Prostate gland (tissue), 2 donors: ENCODE data around the gene FCHO2. TPM values are rescaled to one million over a fixed set of nuclear protein-coding genes. Genes with fewer than 3 reads are reported as not detected.

ENCODE experiments used
- DNase-seq: peaks from one replicate; pipeline ENCODE4 v3.0.0-alpha.2; 2019; ENCODE audit warnings: low spot score
- H3K27ac ChIP-seq, 2 donors: fragments of 200-600 bp; sonication (generic); 2 replicates each; pipeline ENCODE4 v1.5.1; 2017 to 2019
- H3K27me3 ChIP-seq: fragments of 200-600 bp; sonication (generic); replicated peaks from 2 replicates; pipeline ENCODE4 v1.5.1; 2019; ENCODE audit not compliant: insufficient read depth
- H3K36me3 ChIP-seq, 2 donors: fragments of 200-600 bp; sonication (generic); 1 replicate in 1 of 2; 2 replicates in 1 of 2; pipeline versions ENCODE4 v1.5.1 to v1.8.1; 2017 to 2019
- H3K4me1 ChIP-seq: fragments of 200-600 bp; sonication (generic); replicated peaks from 2 replicates; pipeline ENCODE4 v1.5.1; 2019
- H3K4me3 ChIP-seq, 2 donors: fragments of 200-600 bp; sonication (generic); 2 replicates each; pipeline ENCODE4 v1.5.1; 2017 to 2019
- H3K9me3 ChIP-seq: fragments of 200-600 bp; sonication (generic); 2 replicates; pipeline ENCODE4 v1.5.1; 2017
- CTCF ChIP-seq, 4 experiments: fragments of 200-600 bp in 2 of 4; fragments of 450-650 bp in 2 of 4; sonication (generic) in 2 of 4; IDR thresholded peaks; 1 replicate in 3 of 4; 2 replicates in 1 of 4; pipeline ENCODE4 v1.5.1; 2016 to 2019; ENCODE audit warnings: antibody characterized with exemption in 4 of 4, mild to moderate bottlenecking in 2 of 4, moderate library complexity in 2 of 4
- POLR2A ChIP-seq: fragments of 450-650 bp; IDR thresholded peaks from one replicate; pipeline ENCODE4 v1.6.1; 2016; ENCODE audit warnings: antibody characterized with exemption, mild to moderate bottlenecking
- POLR2AphosphoS5 ChIP-seq: sonication (generic); formaldehyde crosslinking; IDR thresholded peaks from one replicate; pipeline ENCODE4 v1.6.1; 2017; ENCODE audit warnings: antibody characterized with exemption
- WGBS: methylation state at CpG from one replicate; pipeline ENCODE4 v1.1.5; 2018; 5-methylcytosine and 5-hydroxymethylcytosine counted together
- intact Hi-C: fragments of 100-400 bp; cut with DNase I; formaldehyde crosslinking; loops from one replicate; pipeline ENCODE4 v1.14.2; 2022
- total RNA-seq, 2 donors: library from RNA; depleted of rRNA; stranded (reverse); fragments of >200 nt; gene quantifications; one replicate each; pipeline ENCODE4 v1.1.0, GENCODE V29; 2016

FCHO2 gene
- total RNA-seq, 2 donors from 2014 or later = 18.8 to 24.6 TPM

GRCh38 chr5:73111536-73111935 is 155.7 kb downstream of the FCHO2 start:
- H3K36me3 ChIP-seq = no peaks in the 10 kb centered on the region
- H3K4me1 ChIP-seq = no peaks in the 10 kb centered on the region
- no peak overlapping the region for H3K4me3 ChIP-seq
- 95% methylated on average over 1 of the region's 1 CpG for WGBS
- TF ChIP-seq POLR2A (no peak), CTCF (IDR thresholded peaks at IDR 0.05) (no peak)
- no peak overlapping the region for H3K27ac ChIP-seq
- intact Hi-C loops = no loop called here
- DNase-seq = no peak
- no peaks in the 10 kb centered on the region for H3K27me3 ChIP-seq
- H3K9me3 ChIP-seq = no peaks in the 10 kb centered on the region

DNA sequence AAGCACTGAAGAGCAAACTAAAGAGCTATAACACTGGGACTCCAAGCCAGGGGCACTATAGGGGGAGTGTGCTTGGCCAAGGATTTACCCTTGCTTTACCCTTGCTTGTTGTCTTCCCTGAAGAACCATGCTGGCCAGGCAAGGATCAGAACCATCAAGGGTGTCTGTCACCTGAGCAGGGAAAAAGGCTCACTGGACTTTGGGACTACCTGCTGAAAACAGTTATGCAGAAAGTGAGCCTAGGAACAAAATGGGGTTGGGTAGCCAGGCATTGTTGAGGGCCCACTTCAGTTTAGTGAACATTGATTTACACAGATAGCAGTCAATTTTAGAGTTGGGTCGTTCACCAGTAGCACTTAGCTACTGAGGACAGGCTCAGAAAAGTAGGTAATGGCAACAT is 156.5 kb downstream of the FCHO2 start:
- no peaks in the 10 kb centered on the region for H3K27me3 ChIP-seq
- no peaks in the 10 kb centered on the region for H3K36me3 ChIP-seq
- 86% methylated on average over 1 of the region's 1 CpG for WGBS
- H3K9me3 ChIP-seq = no peaks in the 10 kb centered on the region
- H3K4me3 ChIP-seq = no peak overlapping the region
- no peak for DNase-seq
- H3K4me1 ChIP-seq = no peaks in the 10 kb centered on the region
- TF ChIP-seq POLR2AphosphoS5 = no peak
- TF ChIP-seq POLR2A = no peak
- TF ChIP-seq CTCF (IDR thresholded peaks at IDR 0.05) = no peak
- H3K27ac ChIP-seq = no peak overlapping the region
- intact Hi-C loops = no loop called here

- WGBS = 52% methylated on average over 3 of the region's 3 CpGs
- Histone ChIP-seq H3K4me3 (no peak overlapping the region), H3K36me3 (no peaks in the 10 kb centered on the region), H3K9me3 (no peaks in the 10 kb centered on the region), H3K4me1 (no peaks in the 10 kb centered on the region), H3K27ac (no peak overlapping the region), H3K27me3 (no peaks in the 10 kb centered on the region)
- no peak for TF ChIP-seq POLR2AphosphoS5
- TF ChIP-seq POLR2A = no peak
- no peak for TF ChIP-seq CTCF (IDR thresholded peaks at IDR 0.05)
- DNase-seq = no peak
- intact Hi-C loops = no loop called here
These were observed 158.3 kb downstream of the FCHO2 start for GRCh38 chr5:73114044-73114688.

GRCh38 chr5:73115399-73116051 is 159.7 kb downstream of the FCHO2 start:
- Histone ChIP-seq H3K36me3 (no peaks in the 10 kb centered on the region), H3K27ac (no peak overlapping the region), H3K9me3 (no peaks in the 10 kb centered on the region), H3K4me1 (no peaks in the 10 kb centered on the region), H3K27me3 (no peaks in the 10 kb centered on the region), H3K4me3 (no peak overlapping the region)
- TF ChIP-seq CTCF (IDR thresholded peaks at IDR 0.05) = no peak
- TF ChIP-seq POLR2A = no peak
- TF ChIP-seq POLR2AphosphoS5 = no peak
- WGBS = 61% methylated on average over 4 of the region's 4 CpGs
- no peak for DNase-seq
- intact Hi-C loops = no loop called here

DNA sequence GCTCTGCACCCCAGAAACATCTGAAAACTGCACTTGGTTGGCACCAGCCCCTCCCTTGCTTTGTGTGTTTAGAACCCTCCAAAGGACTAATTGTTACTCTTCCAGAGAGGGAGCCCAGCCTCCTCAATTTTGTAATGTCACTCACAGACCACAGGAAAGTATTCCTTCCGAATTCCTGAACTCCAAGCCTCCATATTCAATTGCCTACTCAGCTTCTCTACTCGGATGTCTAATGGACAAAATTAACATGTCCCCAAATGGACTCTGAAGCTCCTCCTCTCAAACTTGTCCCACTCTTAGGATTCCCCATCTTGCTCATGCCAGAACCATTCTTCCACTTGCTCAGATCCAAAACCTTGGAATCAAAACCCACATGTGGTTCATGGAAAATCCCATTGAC is 160.7 kb downstream of the FCHO2 start:
- Histone ChIP-seq H3K36me3 (no peaks in the 10 kb centered on the region), H3K4me3 (no peak overlapping the region), H3K4me1 (no peaks in the 10 kb centered on the region), H3K9me3 (no peaks in the 10 kb centered on the region), H3K27me3 (no peaks in the 10 kb centered on the region), H3K27ac (no peak overlapping the region)
- no peak for DNase-seq
- WGBS = 80% methylated on average over 2 of the region's 2 CpGs
- intact Hi-C loops = no loop called here
- TF ChIP-seq POLR2A (no peak), POLR2AphosphoS5 (no peak), CTCF (IDR thresholded peaks at IDR 0.05) (no peak)
